Omental fat pad (tissue), 4 donors: Measurements from ENCODE around the gene STRN. TPM values are rescaled to one million over a fixed set of nuclear protein-coding genes. Genes with fewer than 3 reads are reported as not detected.

Experiments
- ATAC-seq: fragments of 150-250 bp; one replicate; pipeline ENCODE4 v1.9.1; 2016; ENCODE audit warnings: mild to moderate bottlenecking, moderate library complexity; ENCODE audit not compliant: low FRiP score
- DNase-seq: peaks from one replicate; pipeline ENCODE4 v3.0.0-alpha.2; 2019; ENCODE audit warnings: low spot score
- CTCF ChIP-seq, 3 donors: fragments of 450-650 bp; IDR thresholded peaks; one replicate each; pipeline ENCODE4 v1.5.1; 2016 to 2017; ENCODE audit warnings: antibody characterized with exemption in 3 of 3, mild to moderate bottlenecking in 3 of 3, moderate library complexity in 2 of 3
- total RNA-seq, 4 donors: library from RNA; depleted of rRNA; stranded (reverse); fragments of >200 nt; gene quantifications; one replicate each; pipeline ENCODE4 v1.1.0, GENCODE V29; 2016

STRN gene
- total RNA-seq, 4 donors from 2014 or later, result 16.7 to 26.8 (median 21.3) TPM

DNA sequence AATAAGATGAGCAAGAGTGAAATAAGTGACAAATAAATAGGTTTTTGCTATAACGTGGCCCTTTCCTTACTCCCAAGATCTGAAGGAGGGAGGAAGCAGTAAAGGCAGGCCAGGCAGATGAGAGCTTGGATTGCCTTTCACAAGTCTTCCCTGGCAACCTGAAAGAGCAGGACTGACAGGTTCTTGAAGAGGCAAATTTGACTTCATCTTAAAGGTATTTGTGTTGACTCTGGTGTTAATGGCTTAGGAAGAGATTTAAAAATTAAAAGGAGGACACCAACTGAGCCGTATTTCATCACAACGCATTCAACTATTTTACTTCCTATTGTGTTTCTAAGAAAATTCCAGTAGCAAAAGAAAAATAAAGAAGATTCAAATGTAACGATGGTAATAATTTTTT lies 3.2 kb downstream of the STRN start:
- no peak for DNase-seq
- ATAC-seq, result no peak
- no peak for TF ChIP-seq CTCF (IDR thresholded peaks at IDR 0.05)

DNA sequence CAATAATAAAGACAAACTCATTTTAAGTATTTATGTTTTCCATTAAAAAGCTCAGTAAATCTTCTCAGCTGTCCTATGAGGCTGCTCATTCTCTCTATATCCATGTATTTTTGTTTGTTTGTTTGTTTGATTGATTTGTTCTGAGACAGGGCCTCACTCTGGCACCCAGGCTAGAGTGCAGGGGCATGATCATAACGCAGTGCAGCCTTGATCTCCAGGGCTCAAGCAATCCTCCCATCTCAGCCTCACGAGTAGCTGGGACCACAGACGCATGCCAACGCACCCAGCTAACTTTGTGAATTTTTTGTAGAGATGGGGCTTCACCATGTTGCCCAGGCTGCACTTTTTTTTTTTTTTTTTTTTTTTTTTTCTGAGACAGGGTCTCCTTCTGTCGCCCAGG lies 5.6 kb downstream of the STRN start:
- DNase-seq (no peak), ATAC-seq (no peak)
- TF ChIP-seq CTCF (IDR thresholded peaks at IDR 0.05), result no peak

GRCh38 chr2:36960005-36960675 lies 6.2 kb downstream of the STRN start:
- ATAC-seq (no peak), DNase-seq (no peak)
- TF ChIP-seq CTCF (IDR thresholded peaks at IDR 0.05), result no peak

- no peak for DNase-seq
- ATAC-seq, result no peak
- TF ChIP-seq CTCF (IDR thresholded peaks at IDR 0.05), result no peak
Observed at GRCh38 chr2:36954977-36955607, 11.2 kb downstream of the STRN start.

DNA sequence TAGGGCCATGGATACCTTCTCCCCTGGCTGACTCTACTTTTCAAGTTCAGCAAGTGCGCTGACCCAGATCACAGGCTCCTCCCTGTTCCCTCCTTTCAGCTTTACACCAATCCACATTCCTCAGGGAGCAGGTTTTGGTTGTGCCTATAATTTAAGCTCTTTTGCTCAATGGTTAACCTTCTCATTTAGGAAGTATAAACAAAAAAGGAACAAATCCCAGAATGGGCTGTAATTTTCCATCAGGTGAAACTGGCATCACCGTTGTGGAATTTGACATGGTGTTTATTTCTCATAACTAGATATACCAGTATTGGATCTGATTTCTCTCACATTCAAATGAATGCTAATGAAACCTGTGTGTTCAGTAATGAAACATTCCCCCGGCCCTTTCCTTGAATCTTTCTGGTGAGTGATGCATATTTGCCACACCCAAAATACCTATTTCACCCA lies 13.6 kb downstream of the STRN start:
- ATAC-seq (no peak), DNase-seq (no peak)
- TF ChIP-seq CTCF (IDR thresholded peaks at IDR 0.05), result no peak

DNA sequence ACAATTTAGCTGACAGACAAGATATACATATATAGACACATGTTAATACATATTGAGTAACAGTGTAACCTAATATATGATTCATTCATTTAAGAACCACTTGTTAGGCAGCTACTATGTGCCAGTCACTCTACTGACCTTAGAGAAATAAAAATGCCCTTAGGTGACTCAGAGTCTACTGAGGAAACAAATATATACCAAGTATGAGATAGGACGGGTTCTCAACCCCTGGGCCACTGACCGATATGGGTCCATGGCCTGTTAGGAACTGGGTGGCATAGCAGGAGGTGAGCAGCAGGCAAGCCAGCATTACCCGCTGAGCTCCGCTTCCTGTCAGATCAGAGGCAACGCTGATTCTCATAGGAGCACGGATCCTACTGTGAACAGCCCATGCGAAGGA lies 14.8 kb downstream of the STRN start:
- ATAC-seq (peak; percentile 81), DNase-seq (no peak)
- no peak for TF ChIP-seq CTCF (IDR thresholded peaks at IDR 0.05)

DNA sequence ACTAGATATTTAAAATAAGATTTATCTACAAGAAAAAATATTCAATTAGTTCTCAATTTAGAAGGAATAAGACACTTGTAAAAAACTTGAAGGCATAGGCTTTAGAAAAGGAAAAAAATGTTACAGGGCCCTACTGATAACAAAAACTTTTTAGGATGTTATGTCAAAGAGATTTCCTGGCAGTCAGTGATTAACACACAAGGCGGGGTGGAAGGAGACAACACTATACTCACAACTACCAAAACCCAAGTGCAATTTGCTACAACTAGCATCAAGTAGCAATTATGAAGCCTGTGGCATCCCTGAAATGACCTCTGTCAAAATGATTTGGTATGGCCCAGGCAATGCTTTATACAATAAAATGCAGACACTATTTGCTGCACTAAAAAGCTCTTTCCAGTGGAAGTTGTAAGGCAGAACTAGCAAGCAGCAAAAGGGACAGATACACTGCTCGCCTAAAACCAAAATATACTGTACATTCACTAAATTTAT lies 15.3 kb downstream of the STRN start:
- DNase-seq, result no peak
- no peak for ATAC-seq
- TF ChIP-seq CTCF (IDR thresholded peaks at IDR 0.05), result no peak
